ENCODE measurements around the gene PLA2G4E.

Gene PLA2G4E

DNA sequence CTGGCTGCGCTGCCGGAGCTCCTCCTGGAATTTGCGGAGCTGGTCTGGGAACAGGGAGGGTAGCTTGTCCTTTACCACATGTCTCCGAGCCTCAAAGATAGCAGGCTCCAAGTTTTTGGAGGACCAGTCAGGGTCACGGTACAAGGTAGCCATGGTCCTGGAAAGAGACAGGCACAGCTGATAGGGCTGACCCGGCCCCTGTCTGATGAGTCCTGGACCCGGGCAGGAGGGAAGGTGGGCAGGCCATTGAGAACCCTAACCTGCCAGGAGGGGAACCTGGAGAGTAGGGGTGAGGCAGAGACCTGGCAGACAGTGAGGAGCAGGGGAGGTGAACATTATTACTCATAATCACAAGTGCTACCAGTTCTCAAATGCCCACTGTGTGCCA, 28.0 kb downstream of the PLA2G4E start:
- DNase-seq (ENCODE audit: low read depth) = no peak

DNA sequence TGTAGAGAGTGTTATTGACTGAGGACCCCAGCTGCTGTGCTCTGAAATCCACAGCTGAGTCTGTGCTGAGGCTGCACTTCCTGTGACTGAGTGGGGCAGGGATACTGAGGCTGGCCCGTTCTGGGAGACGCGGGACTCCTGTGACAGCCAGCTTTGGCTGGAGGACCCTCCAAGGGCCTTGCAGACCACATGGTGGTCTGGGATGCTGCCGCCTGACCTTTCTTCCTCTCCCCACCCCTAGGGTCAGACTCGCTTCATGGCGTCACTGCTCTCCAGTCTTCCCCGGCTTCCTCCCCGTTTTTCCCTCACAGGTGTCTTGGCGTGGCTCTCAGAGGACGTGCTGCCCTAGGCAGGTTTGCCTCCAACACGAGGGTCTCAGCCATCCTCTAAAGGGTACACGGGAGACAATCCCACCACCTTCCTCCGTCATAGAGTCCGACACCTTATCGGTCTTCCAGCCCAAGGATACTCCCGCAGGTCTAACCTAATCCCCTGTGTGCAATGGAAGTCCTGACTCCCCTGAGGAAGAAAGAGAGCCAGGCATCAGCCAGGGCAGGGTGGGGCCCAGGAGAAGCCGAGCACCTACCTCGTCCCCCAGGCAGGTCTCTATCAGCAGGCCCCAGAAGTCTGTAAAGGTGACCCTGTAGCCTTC, 28.6 kb downstream of the PLA2G4E start:
- TF ChIP-seq, protein P1, sequence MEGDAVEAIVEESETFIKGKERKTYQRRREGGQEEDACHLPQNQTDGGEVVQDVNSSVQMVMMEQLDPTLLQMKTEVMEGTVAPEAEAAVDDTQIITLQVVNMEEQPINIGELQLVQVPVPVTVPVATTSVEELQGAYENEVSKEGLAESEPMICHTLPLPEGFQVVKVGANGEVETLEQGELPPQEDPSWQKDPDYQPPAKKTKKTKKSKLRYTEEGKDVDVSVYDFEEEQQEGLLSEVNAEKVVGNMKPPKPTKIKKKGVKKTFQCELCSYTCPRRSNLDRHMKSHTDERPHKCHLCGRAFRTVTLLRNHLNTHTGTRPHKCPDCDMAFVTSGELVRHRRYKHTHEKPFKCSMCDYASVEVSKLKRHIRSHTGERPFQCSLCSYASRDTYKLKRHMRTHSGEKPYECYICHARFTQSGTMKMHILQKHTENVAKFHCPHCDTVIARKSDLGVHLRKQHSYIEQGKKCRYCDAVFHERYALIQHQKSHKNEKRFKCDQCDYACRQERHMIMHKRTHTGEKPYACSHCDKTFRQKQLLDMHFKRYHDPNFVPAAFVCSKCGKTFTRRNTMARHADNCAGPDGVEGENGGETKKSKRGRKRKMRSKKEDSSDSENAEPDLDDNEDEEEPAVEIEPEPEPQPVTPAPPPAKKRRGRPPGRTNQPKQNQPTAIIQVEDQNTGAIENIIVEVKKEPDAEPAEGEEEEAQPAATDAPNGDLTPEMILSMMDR (conservative IDR thresholded peaks at IDR 0.05; ENCODE audit: low read depth, low read length) = no peak
- DNase-seq (ENCODE audit: low read depth) = no peak
- H3K4me3 ChIP-seq (ENCODE audit: low read length) = no peak overlapping the region

More for the DNA sequence above, 28.0 kb downstream of the PLA2G4E start:
- H3K4me3 ChIP-seq (ENCODE audit: low read length) = no peak overlapping the region
- TF ChIP-seq, protein P1 (conservative IDR thresholded peaks at IDR 0.05; ENCODE audit: low read depth, low read length) = no peak

DNA sequence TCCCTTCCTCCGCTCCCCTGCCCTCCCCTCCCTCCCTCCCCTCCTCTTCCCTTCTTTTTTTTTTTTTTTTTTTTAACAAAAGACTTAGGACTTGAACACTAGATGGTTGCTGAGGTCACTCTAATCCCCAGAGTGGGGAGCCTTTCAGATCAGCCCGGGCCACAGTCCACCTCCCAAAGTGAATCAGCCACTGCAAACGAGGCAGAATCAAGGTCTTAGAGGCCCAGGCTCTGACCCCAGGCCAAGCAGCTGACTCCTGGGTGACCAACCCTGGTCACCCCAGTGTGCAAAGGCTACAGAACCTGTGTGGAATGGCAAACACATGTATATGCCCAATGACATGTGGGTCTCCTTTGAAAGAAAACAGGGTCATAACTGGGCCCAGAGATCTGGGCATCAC, 30.2 kb downstream of the PLA2G4E start:
- no peak overlapping the region for H3K4me3 ChIP-seq (ENCODE audit: low read length)
- TF ChIP-seq, protein P1 (conservative IDR thresholded peaks at IDR 0.05; ENCODE audit: low read depth, low read length) = no peak
- DNase-seq (ENCODE audit: low read depth) = no peak

DNA sequence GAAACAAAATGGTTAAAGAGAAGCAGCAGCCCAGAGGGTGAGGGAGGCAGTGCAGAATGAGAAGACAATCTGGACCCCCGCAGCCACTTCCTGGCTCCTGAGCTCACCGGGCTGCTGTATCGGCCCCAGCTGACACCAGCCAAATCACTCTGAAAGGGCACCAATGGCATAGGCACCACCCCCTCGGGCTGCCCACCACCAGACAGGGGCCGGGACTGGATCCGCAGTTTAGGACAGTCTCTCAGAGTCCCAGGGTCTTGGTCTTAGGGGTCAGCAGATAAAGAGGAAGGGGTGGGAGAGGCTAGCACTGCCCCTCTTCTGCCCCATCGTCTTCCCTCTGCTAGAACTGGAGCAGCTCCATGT, 30.6 kb downstream of the PLA2G4E start:
- DNase-seq (ENCODE audit: low read depth) = no peak
- TF ChIP-seq, protein P1 (conservative IDR thresholded peaks at IDR 0.05; ENCODE audit: low read depth, low read length) = no peak
- no peak overlapping the region for H3K4me3 ChIP-seq (ENCODE audit: low read length)

DNA sequence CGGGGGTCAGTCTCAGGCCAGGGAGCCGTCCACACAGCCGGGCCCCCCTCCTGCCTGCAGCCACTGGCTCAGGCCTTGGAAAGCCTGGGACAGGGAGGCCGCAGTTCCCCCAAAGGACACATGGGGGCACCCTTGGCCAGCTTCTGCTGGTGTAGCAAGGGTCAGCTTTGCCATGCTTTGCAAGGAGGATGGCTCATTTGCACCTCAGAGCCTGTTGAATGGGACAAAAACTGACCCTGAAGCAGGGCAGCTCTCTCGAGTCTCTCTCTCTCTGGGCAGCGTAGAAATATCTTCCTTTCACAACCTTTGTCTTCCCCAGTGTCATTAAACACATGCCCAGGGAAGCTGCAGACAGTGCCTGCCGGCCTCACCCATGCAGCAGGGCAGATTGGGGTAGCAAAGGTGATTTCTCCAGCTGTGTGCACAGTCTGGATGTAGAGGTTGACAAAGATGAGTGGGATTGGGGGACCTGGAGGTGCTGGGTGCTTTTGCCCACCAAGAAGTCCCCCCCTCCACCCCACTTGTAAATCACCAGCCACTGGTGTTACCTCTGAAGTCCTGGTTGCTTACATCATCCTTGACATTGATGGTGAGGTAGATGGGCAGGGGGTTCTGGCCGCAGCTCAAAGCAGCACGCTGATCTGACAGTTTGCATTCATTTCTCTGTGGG, 31.1 kb downstream of the PLA2G4E start:
- TF ChIP-seq, protein P1 (conservative IDR thresholded peaks at IDR 0.05; ENCODE audit: low read depth, low read length) = peak; percentile 99
- DNase-seq (ENCODE audit: low read depth) = no peak
- no peak overlapping the region for H3K4me3 ChIP-seq (ENCODE audit: low read length)

DNA sequence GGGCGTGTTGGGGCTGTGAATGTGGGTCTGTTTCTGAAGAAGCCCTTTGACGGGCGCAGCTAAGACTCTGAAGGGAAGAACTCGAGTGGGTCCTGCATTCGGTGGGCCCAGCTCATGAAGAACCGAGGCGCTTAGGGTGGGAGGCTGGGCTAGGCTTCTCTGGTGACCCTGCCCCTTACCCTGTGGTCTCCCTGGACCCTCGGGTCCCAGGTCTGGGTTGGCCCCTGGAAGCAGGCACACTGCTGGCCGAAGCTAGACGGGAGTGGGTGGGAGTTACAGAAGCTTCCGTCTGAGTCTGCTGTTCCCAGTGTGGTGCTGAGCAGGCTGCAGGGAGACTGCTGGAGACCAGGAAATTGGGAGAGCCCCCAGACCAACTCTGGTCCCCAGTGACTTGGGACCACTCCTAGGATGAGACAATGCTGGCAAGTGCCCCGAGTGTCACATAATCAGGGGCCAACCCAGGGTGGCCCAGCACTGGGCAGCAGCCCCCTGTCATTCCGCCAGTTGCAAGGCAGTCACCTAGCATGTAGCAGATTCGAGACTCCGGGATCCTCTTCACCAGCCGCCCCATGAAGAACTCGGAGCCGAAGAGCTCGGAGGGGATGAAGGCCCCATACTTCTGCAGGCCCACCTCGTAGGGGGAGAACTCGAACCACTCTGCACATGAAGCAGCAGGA, 31.8 kb downstream of the PLA2G4E start:
- TF ChIP-seq, protein P1 (conservative IDR thresholded peaks at IDR 0.05; ENCODE audit: low read depth, low read length) = no peak
- no peak for DNase-seq (ENCODE audit: low read depth)
- H3K4me3 ChIP-seq (ENCODE audit: low read length) = no peak overlapping the region

DNA sequence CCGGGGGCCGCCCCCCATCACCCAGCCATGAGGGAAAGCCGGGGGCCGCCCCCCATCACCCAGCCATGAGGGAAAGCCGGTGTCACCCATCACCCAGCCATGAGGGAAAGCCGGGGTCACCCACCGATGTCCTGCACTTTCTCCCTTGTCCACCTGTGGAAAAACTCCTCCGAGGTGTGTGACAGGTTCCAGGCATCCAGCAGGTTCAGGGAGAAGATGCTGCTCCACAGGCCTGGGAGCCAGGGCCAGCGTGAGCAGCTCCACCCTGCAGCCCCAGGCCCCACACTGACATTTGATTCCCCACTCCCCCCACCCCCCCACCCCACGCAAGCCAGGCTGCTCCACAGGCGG, 32.9 kb downstream of the PLA2G4E start:
- no peak for DNase-seq (ENCODE audit: low read depth)
- TF ChIP-seq, protein P1 (conservative IDR thresholded peaks at IDR 0.05; ENCODE audit: low read depth, low read length) = no peak
- H3K4me3 ChIP-seq (ENCODE audit: low read length) = no peak overlapping the region
